Gastrocnemius medialis (tissue), 4 donors: ENCODE results near the gene MAD1L1. TPM values are rescaled to one million over a fixed set of nuclear protein-coding genes. Genes with fewer than 3 reads are reported as not detected.
A peak's percentile ranks its signal among the peaks of the same experiment; 100 is the strongest.

Experiments used
- ATAC-seq, 2 donors: fragments of 150-250 bp; one replicate each; pipeline ENCODE4 v1.9.1; 2016
- DNase-seq, 2 donors: peaks; one replicate each; pipeline ENCODE4 v3.0.0-alpha.2; 2019
- H3K27ac ChIP-seq, 4 donors: fragments of 200-600 bp; sonication (generic); 1 replicate in 1 of 4; 2 replicates in 3 of 4; pipeline ENCODE4 v1.5.1; 2016 to 2018; ENCODE audit warnings: mild to moderate bottlenecking in 2 of 4, moderate library complexity in 1 of 4
- H3K27me3 ChIP-seq, 3 donors: fragments of 200-600 bp; sonication (generic) in 2 of 3; 1 replicate in 1 of 3; 2 replicates in 2 of 3; pipeline versions ENCODE4 v1.5.1 to v1.6.0; 2016 to 2019; ENCODE audit warnings: mild to moderate bottlenecking in 1 of 3, moderate library complexity in 1 of 3
- H3K36me3 ChIP-seq, 2 donors: fragments of 200-600 bp; sonication (generic) in 1 of 2; one replicate each; pipeline ENCODE4 v1.5.1; 2017 to 2018
- H3K4me1 ChIP-seq, 2 donors: fragments of 200-600 bp; sonication (generic) in 1 of 2; one replicate each; pipeline ENCODE4 v1.5.1; 2016 to 2017; ENCODE audit warnings: mild to moderate bottlenecking in 2 of 2
- H3K4me3 ChIP-seq, 4 donors: fragments of 200-600 bp; sonication (generic) in 3 of 4; 1 replicate in 1 of 4; 2 replicates in 3 of 4; pipeline ENCODE4 v1.5.1; 2016 to 2019; ENCODE audit warnings: mild to moderate bottlenecking in 2 of 4
- H3K9me3 ChIP-seq, 3 donors: fragments of 200-600 bp; sonication (generic) in 2 of 3; 1 replicate in 1 of 3; 2 replicates in 2 of 3; pipeline ENCODE4 v1.5.1; 2016 to 2019
- POLR2A ChIP-seq, 2 donors: fragments of 450-650 bp; IDR thresholded peaks; one replicate each; pipeline ENCODE4 v1.6.1; 2017; ENCODE audit warnings: antibody characterized with exemption in 2 of 2, mild to moderate bottlenecking in 2 of 2, moderate library complexity in 2 of 2
- in situ Hi-C, 4 donors: fragments of 200-750 bp; cut with MboI; loops; one replicate each; pipeline versions ENCODE4 v1.15.0 to v1.8.0; 2017; ENCODE audit warnings: low sequenced_read_pairs in 4 of 4
- intact Hi-C: fragments of 100-400 bp; cut with DNase I; formaldehyde crosslinking; loops from one replicate; pipeline ENCODE4 v1.15.1; 2023; ENCODE audit warnings: low total_unique reads
- total RNA-seq, 4 donors: library from RNA; depleted of rRNA; stranded (reverse); fragments of >200 nt; gene quantifications; one replicate each; pipeline versions ENCODE4 v1.1.0 to v1.2.3, GENCODE V29; 2016
- TF ChIP-seq, protein P1 (sequence below), 5 experiments: fragments of 450-650 bp in 3 of 5; fragments of 200-600 bp in 2 of 5; sonication (generic) in 2 of 5; IDR thresholded peaks in 4 of 5; conservative IDR thresholded peaks in 1 of 5; 1 replicate in 4 of 5; 2 replicates in 1 of 5; pipeline ENCODE4 v1.5.1; 2016 to 2019; ENCODE audit warnings: antibody characterized with exemption in 5 of 5, mild to moderate bottlenecking in 3 of 5, moderate library complexity in 3 of 5

Gene MAD1L1
- total RNA-seq, 4 donors from 2014 or later = 19.7 to 32.4 (median 22.7) TPM

DNA sequence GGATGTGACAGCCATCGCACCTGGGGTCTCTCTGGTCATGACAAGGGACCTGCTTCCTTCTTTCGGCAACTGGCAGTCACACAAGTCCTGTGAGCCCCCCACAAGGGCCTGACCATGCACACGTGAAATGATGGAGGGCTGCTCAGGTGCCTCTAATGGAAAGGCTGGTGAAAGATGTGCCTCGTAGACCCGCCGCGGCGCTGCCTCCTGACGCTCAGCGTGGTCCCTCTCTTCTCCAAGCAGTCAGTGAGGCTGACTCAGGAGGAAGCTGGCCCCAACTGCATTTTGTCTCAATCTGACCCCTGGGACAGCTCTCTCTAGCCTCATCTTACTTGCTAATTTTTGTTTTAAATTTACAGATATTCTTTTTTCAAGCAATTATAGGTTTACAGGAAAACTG lies 100.9 kb downstream of the MAD1L1 start:
- Histone ChIP-seq H3K27ac (no peak overlapping the region), H3K4me1 (peaks cover 0 to 9% of the 10 kb centered on the region in 2 donors), H3K36me3 (no peaks in the 10 kb centered on the region), H3K4me3 (no peak overlapping the region), H3K27me3 (no peaks in the 10 kb centered on the region), H3K9me3 (no peaks in the 10 kb centered on the region)
- in situ Hi-C loops = no loop called here
- intact Hi-C loops = no loop called here
- TF ChIP-seq, protein P1, sequence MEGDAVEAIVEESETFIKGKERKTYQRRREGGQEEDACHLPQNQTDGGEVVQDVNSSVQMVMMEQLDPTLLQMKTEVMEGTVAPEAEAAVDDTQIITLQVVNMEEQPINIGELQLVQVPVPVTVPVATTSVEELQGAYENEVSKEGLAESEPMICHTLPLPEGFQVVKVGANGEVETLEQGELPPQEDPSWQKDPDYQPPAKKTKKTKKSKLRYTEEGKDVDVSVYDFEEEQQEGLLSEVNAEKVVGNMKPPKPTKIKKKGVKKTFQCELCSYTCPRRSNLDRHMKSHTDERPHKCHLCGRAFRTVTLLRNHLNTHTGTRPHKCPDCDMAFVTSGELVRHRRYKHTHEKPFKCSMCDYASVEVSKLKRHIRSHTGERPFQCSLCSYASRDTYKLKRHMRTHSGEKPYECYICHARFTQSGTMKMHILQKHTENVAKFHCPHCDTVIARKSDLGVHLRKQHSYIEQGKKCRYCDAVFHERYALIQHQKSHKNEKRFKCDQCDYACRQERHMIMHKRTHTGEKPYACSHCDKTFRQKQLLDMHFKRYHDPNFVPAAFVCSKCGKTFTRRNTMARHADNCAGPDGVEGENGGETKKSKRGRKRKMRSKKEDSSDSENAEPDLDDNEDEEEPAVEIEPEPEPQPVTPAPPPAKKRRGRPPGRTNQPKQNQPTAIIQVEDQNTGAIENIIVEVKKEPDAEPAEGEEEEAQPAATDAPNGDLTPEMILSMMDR (IDR thresholded peaks at IDR 0.05 in 4 of 5, conservative IDR thresholded peaks at IDR 0.05 in 1 of 5) = no peak
- TF ChIP-seq POLR2A (IDR thresholded peaks at IDR 0.05) = no peak
- no peak for ATAC-seq
- DNase-seq = no peak

DNA sequence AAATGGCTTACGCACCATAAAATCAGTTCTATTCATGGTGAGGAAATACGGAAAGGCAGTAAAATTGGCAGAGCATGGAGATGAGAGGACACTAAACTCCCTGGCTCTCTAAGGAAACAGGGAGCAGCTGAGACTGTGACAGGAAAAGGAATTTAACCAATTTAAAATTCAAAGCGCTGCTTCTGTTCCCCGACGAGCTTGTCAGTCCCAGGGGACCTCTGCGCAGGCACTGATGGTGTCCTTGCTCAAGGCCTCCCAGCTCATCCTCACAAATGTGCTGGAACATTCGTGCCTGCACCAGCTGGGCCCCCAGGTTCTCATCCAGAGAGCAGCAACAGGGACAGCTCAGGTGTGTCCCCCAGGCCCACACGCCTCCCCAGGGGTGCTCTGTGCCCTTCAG lies 101.4 kb downstream of the MAD1L1 start:
- peaks cover 0 to 9% of the 10 kb centered on the region in 2 donors for H3K4me1 ChIP-seq
- H3K4me3 ChIP-seq = no peak overlapping the region
- H3K9me3 ChIP-seq = no peaks in the 10 kb centered on the region
- no peak overlapping the region for H3K27ac ChIP-seq
- TF ChIP-seq, protein P1 (IDR thresholded peaks at IDR 0.05 in 4 of 5, conservative IDR thresholded peaks at IDR 0.05 in 1 of 5) = no peak
- TF ChIP-seq POLR2A (IDR thresholded peaks at IDR 0.05) = no peak
- no peak for DNase-seq
- no peaks in the 10 kb centered on the region for H3K36me3 ChIP-seq
- intact Hi-C loops = no loop called here
- in situ Hi-C loops = no loop called here
- ATAC-seq = no peak
- no peaks in the 10 kb centered on the region for H3K27me3 ChIP-seq

DNA sequence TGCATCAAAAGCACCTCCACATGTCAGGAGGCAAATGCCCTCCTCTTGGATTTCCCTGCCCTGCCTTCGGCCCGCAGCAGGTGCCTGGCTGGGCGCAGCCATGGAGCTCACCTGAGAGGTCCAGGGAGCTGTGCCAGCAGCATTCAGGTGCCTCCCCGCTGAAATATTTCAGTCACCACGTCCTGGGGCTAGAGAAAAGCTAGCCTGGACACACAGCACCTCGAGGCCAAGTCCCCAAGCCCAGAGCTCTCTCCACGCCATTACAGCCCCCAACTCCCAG lies 102.7 kb downstream of the MAD1L1 start:
- TF ChIP-seq, protein P1 (IDR thresholded peaks at IDR 0.05 in 4 of 5, conservative IDR thresholded peaks at IDR 0.05 in 1 of 5) = no peak
- no peak for TF ChIP-seq POLR2A (IDR thresholded peaks at IDR 0.05)
- no peaks in the 10 kb centered on the region for H3K27me3 ChIP-seq
- no peak for DNase-seq
- intact Hi-C loops (no loop called here), in situ Hi-C loops (no loop called here)
- H3K36me3 ChIP-seq = no peaks in the 10 kb centered on the region
- no peak overlapping the region for H3K27ac ChIP-seq
- no peaks in the 10 kb centered on the region for H3K9me3 ChIP-seq
- ATAC-seq = no peak
- H3K4me3 ChIP-seq = no peak overlapping the region
- peaks cover 0 to 9% of the 10 kb centered on the region in 2 donors for H3K4me1 ChIP-seq

DNA sequence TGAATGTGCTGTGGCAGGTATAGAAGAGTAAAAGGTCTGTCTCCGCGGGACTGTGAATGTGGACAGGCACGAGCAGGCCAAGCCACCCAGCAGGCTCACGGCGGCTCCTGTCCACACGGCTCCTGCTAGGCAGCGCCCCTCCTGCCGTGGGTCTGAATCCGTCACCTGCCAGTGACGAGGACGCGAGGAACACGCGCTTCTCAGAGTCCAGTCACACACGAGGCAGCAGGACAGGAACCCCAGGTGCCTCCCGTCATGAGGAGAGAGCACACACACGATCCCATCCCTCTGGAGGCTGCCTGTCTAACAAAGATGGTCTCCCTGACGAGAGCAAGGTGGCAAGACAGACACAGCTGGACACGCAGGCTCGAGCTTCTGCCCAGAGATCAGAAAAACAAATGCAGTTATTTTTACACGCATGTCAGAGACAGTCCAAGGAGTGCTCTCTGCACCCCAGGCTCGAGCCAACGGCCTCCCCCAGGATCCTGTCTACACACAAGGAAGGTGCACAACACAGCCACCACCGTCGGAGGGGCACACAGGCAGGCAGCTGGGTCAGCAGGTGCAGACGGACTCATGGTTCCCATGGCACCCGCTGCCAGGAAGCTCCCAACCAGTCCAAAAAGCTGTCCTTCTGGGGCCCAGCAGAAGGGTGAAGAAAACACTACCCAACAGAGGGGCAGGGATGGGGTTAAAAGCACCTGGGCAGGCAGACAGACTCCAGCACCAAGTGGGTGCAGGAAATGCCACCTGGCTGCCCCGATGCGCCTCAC lies 103.2 kb downstream of the MAD1L1 start:
- intact Hi-C loops (no loop called here), in situ Hi-C loops (no loop called here)
- Histone ChIP-seq H3K4me1 (peaks cover 0 to 9% of the 10 kb centered on the region in 2 donors), H3K27ac (no peak overlapping the region), H3K36me3 (no peaks in the 10 kb centered on the region), H3K27me3 (no peaks in the 10 kb centered on the region), H3K9me3 (no peaks in the 10 kb centered on the region), H3K4me3 (no peak overlapping the region)
- TF ChIP-seq, protein P1 (IDR thresholded peaks at IDR 0.05 in 4 of 5, conservative IDR thresholded peaks at IDR 0.05 in 1 of 5) = no peak
- no peak for TF ChIP-seq POLR2A (IDR thresholded peaks at IDR 0.05)
- ATAC-seq (peak in 1 of 2 donors; percentile 18), DNase-seq (no peak)
